PC-3 (cell line): ENCODE measurements around the gene KAT6B.

ENCODE experiments used
- CTCF ChIP-seq: fragments of 300-600 bp; sonication (generic); conservative IDR thresholded peaks from 2 replicates; pipeline ENCODE4 v1.5.1; 2017; ENCODE audit warnings: antibody characterized with exemption, low read depth, mild to moderate bottlenecking, low read length
- EZH2 ChIP-seq: fragments of 300-600 bp; sonication (generic); IDR thresholded peaks from one replicate; pipeline ENCODE4 v1.6.1; 2017; ENCODE audit warnings: antibody characterized with exemption, mild to moderate bottlenecking, low read length; ENCODE audit not compliant: unreplicated experiment
- EZH2phosphoT487 ChIP-seq: fragments of 300-600 bp; sonication (generic); IDR thresholded peaks from 2 replicates; pipeline ENCODE4 v1.6.1; 2018; ENCODE audit warnings: mild to moderate bottlenecking, antibody characterized with exemption, low read length, borderline replicate concordance

- TF ChIP-seq CTCF (no peak), EZH2phosphoT487 (no peak), EZH2 (no peak)
These were observed 231.3 kb downstream of the KAT6B start for GRCh38 chr10:75057680-75058079.
